ENCODE data around the gene KCNC4. TPM values are rescaled to one million over a fixed set of nuclear protein-coding genes. Genes with fewer than 3 reads are reported as not detected.

Gene KCNC4
- total RNA-seq, 4 donors from 2014 or later = 4.6 to 18.0 (median 9.7) TPM

GRCh38 chr1:110170766-110171733 lies 39.1 kb upstream of the KCNC4 start:
- Histone ChIP-seq H3K4me3 (no peak overlapping the region), H3K36me3 (no peaks in the 10 kb centered on the region), H3K4me1 (peaks cover under 1 to 3% (median 1%) of the 10 kb centered on the region in 4 donors), H3K27me3 (peaks cover 0 to 14% (median 0%) of the 10 kb centered on the region in 4 donors), H3K9me3 (no peaks in the 10 kb centered on the region), H3K27ac (replicated peaks in 1 of 4) (no peak overlapping the region)
- WGBS = 79% methylated on average over 10 of the region's 13 CpGs
- intact Hi-C loops (cut with DNase I) = no loop called here
- TF ChIP-seq CTCF (IDR thresholded peaks at IDR 0.05) = no peak
- TF ChIP-seq POLR2AphosphoS5 (IDR thresholded peaks at IDR 0.05) = no peak
- no peak for TF ChIP-seq EP300 (IDR thresholded peaks at IDR 0.05)
- no peak for TF ChIP-seq POLR2A (IDR thresholded peaks at IDR 0.05; ENCODE audit: low read depth)
- DNase-seq (ENCODE audit: extremely low spot score) = no peak

GRCh38 chr1:110172001-110172400 lies 38.1 kb upstream of the KCNC4 start:
- DNase-seq (ENCODE audit: extremely low spot score) = no peak
- H3K27me3 ChIP-seq = peaks cover 0 to 14% (median 0%) of the 10 kb centered on the region in 4 donors
- no peaks in the 10 kb centered on the region for H3K36me3 ChIP-seq
- H3K9me3 ChIP-seq = no peaks in the 10 kb centered on the region
- H3K4me3 ChIP-seq = no peak overlapping the region
- 76% methylated on average over 4 of the region's 10 CpGs for WGBS
- intact Hi-C loops (cut with DNase I) = no loop called here
- H3K4me1 ChIP-seq = peaks cover 3 to 10% (median 5%) of the 10 kb centered on the region in 4 donors
- TF ChIP-seq CTCF (IDR thresholded peaks at IDR 0.05) = no peak
- no peak for TF ChIP-seq POLR2AphosphoS5 (IDR thresholded peaks at IDR 0.05)
- TF ChIP-seq POLR2A (IDR thresholded peaks at IDR 0.05; ENCODE audit: low read depth) = no peak
- TF ChIP-seq EP300 (IDR thresholded peaks at IDR 0.05) = no peak
- no peak overlapping the region for H3K27ac ChIP-seq (replicated peaks in 1 of 4)

GRCh38 chr1:110173466-110174105 lies 36.5 kb upstream of the KCNC4 start:
- DNase-seq (ENCODE audit: extremely low spot score) = no peak
- H3K36me3 ChIP-seq = no peaks in the 10 kb centered on the region
- no peak for TF ChIP-seq CTCF (IDR thresholded peaks at IDR 0.05)
- H3K4me3 ChIP-seq = no peak overlapping the region
- H3K27ac ChIP-seq (replicated peaks in 1 of 4) = no peak overlapping the region
- 65% methylated on average over 15 of the region's 15 CpGs for WGBS
- peaks cover 0 to 2% (median 0%) of the 10 kb centered on the region in 4 donors for H3K9me3 ChIP-seq
- intact Hi-C loops (cut with DNase I) = no loop called here
- peaks cover 3 to 10% (median 5%) of the 10 kb centered on the region in 4 donors for H3K4me1 ChIP-seq
- H3K27me3 ChIP-seq = peaks cover 0 to 14% (median 0%) of the 10 kb centered on the region in 4 donors

- no peak for DNase-seq (ENCODE audit: extremely low spot score)
- 71% methylated on average over 1 of the region's 2 CpGs for WGBS
- TF ChIP-seq CTCF (IDR thresholded peaks at IDR 0.05) (no peak), POLR2A (IDR thresholded peaks at IDR 0.05; ENCODE audit: low read depth) (no peak), POLR2AphosphoS5 (IDR thresholded peaks at IDR 0.05) (no peak), EP300 (IDR thresholded peaks at IDR 0.05) (no peak)
- Histone ChIP-seq H3K36me3 (no peaks in the 10 kb centered on the region), H3K27me3 (peaks cover 0 to 14% (median 0%) of the 10 kb centered on the region in 4 donors), H3K27ac (replicated peaks in 1 of 4) (no peak overlapping the region), H3K4me1 (peaks cover 3 to 10% (median 5%) of the 10 kb centered on the region in 4 donors), H3K4me3 (no peak overlapping the region), H3K9me3 (peaks cover 0 to 4% (median 0%) of the 10 kb centered on the region in 4 donors)
- intact Hi-C loops (cut with DNase I) = no loop called here
Observed at GRCh38 chr1:110174961-110175360, 35.2 kb upstream of the KCNC4 start.
